ENCODE data around the gene MRPL28. TPM values are rescaled to one million over a fixed set of nuclear protein-coding genes. Genes with fewer than 3 reads are reported as not detected.

Gene MRPL28
- total RNA-seq, 1 experiment from 2014 or later, result 61.4 TPM

DNA sequence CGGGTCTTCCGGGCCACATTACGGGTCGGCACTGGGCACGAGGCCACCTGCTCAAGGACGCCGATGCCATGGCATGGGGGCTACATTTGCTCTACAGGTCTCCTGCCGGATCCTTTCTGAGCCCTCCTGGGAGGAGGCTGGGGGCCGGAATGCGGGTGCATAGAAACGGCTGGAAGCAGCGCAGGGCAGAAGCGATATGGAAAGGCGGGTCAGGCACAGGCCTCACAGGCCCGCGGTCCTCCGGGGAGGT, 46.2 kb downstream of the MRPL28 start (continued):
- TF ChIP-seq, protein P1, sequence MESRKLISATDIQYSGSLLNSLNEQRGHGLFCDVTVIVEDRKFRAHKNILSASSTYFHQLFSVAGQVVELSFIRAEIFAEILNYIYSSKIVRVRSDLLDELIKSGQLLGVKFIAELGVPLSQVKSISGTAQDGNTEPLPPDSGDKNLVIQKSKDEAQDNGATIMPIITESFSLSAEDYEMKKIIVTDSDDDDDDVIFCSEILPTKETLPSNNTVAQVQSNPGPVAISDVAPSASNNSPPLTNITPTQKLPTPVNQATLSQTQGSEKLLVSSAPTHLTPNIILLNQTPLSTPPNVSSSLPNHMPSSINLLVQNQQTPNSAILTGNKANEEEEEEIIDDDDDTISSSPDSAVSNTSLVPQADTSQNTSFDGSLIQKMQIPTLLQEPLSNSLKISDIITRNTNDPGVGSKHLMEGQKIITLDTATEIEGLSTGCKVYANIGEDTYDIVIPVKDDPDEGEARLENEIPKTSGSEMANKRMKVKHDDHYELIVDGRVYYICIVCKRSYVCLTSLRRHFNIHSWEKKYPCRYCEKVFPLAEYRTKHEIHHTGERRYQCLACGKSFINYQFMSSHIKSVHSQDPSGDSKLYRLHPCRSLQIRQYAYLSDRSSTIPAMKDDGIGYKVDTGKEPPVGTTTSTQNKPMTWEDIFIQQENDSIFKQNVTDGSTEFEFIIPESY (IDR thresholded peaks at IDR 0.05; ENCODE audit: extremely low read depth, insufficient replicate concordance, low read length), result no peak
- no peak for TF ChIP-seq CEBPB (IDR thresholded peaks at IDR 0.05; ENCODE audit: low read depth)
- TF ChIP-seq EZH2 (IDR thresholded peaks at IDR 0.05), result no peak
- TF ChIP-seq CBX3 (IDR thresholded peaks at IDR 0.05; ENCODE audit: low read depth), result no peak
- TF ChIP-seq, protein P2, sequence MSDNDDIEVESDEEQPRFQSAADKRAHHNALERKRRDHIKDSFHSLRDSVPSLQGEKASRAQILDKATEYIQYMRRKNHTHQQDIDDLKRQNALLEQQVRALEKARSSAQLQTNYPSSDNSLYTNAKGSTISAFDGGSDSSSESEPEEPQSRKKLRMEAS (IDR thresholded peaks at IDR 0.05), result no peak

DNA sequence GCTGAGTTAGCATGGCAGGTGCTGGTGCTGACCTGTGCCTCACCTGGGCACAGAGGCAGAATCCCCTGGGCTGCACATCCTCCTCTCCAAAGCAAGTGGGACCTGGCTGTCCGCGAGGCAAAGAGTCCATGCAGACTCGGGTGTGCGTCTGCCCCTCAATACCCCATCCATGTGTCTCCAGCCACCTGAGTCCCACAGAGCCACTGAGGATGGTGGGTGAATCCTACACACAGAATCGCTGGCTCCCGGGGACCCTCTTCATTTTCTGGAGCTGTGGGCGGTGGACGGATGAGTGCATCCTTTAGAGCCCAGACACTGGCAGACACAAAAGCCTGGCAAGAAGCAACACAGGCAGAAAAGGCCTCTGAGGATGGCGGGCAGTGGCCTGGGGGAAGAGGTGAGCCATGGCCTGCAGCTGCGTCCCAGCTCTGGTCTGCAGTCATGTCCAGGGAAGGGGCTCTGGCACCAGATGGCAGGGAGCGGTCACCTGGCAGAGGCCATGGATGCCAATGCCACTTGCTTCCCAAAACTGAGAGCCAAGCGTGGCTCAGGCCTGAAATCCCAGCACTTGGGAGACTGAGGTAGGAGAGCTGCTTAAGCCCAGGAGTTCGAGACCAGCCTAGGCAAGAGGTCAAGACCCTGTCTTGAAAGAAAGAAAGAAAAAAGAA, 47.7 kb downstream of the MRPL28 start:
- Histone ChIP-seq H3K36me3 (ENCODE audit: control insufficient read depth in 1 of 2, insufficient read depth in 2 of 2, low read length in 2 of 2) (no peaks in the 10 kb centered on the region), H2AFZ (ENCODE audit: low read depth, low read length, poor library complexity, severe bottlenecking) (no peak overlapping the region), H3K4me1 (ENCODE audit: control insufficient read depth in 1 of 2, insufficient read depth in 2 of 2, low read length in 2 of 2) (peaks cover 3 to 14% of the 10 kb centered on the region in 2 experiments), H3K4me3 (replicated peaks in 1 of 2; ENCODE audit: low read depth in 1 of 2, low read length in 2 of 2) (no peak overlapping the region), H4K20me1 (ENCODE audit: insufficient read depth) (no peaks in the 10 kb centered on the region), H3K9me2 (ENCODE audit: insufficient read depth) (no peaks in the 10 kb centered on the region), H3K9me3 (ENCODE audit: control insufficient read depth in 1 of 2, insufficient read depth in 1 of 2, low read depth in 1 of 2, low read length in 2 of 2) (no peaks in the 10 kb centered on the region), H3K27me3 (ENCODE audit: insufficient read depth, low read length) (no peaks in the 10 kb centered on the region), H3K79me2 (ENCODE audit: insufficient read depth, low read length) (peaks cover 41% of the 10 kb centered on the region), H3K4me2 (ENCODE audit: low read length) (no peak overlapping the region), H3K27ac (ENCODE audit: low read depth, low read length) (no peak overlapping the region), H3K9ac (ENCODE audit: low read length) (no peak overlapping the region)
- ChIA-PET CTCF (no interaction called here), RAD21 (ENCODE audit: low non-redundant PET in 1 of 2, low total read pairs in 2 of 2, uncharacterized antibody in 2 of 2, unreplicated experiment in 2 of 2) (no interaction called here), POLR2A (no interaction called here)
- no TSS peak for BruUV-seq (replicated peaks)
- intact Hi-C loops (cut with micrococcal nuclease), result no loop called here
- ATAC-seq (no peak), DNase-seq (ENCODE audit: low read depth, low spot score) (no peak)
- no peak for TF ChIP-seq SRF (IDR thresholded peaks at IDR 0.05; ENCODE audit: low read depth)
- no peak for TF ChIP-seq POLR2AphosphoS5 (IDR thresholded peaks at IDR 0.05; ENCODE audit: low read depth, low read length)
- TF ChIP-seq EZH2 (IDR thresholded peaks at IDR 0.05), result no peak
- TF ChIP-seq, protein P3, sequence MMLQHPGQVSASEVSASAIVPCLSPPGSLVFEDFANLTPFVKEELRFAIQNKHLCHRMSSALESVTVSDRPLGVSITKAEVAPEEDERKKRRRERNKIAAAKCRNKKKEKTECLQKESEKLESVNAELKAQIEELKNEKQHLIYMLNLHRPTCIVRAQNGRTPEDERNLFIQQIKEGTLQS (IDR thresholded peaks at IDR 0.05), result no peak
- no peak for TF ChIP-seq CEBPB (IDR thresholded peaks at IDR 0.05; ENCODE audit: low read depth)
- TF ChIP-seq CBX3 (IDR thresholded peaks at IDR 0.05; ENCODE audit: low read depth), result no peak
- TF ChIP-seq SIN3A (IDR thresholded peaks at IDR 0.05; ENCODE audit: low read depth), result no peak
- no peak for TF ChIP-seq ZNF274 (IDR thresholded peaks at IDR 0.05; ENCODE audit: low read depth, low read length)
- TF ChIP-seq, protein P1 (IDR thresholded peaks at IDR 0.05; ENCODE audit: extremely low read depth, insufficient replicate concordance, low read length), result no peak
- no peak for TF ChIP-seq YY1 (IDR thresholded peaks at IDR 0.05; ENCODE audit: extremely low read depth, insufficient replicate concordance, low read depth, low read length)
- TF ChIP-seq EGR1 (IDR thresholded peaks at IDR 0.05; ENCODE audit: low read depth), result no peak
- no peak for TF ChIP-seq SP1 (IDR thresholded peaks at IDR 0.05; ENCODE audit: low read depth)
- TF ChIP-seq JUND (IDR thresholded peaks at IDR 0.05), result no peak
- no peak for TF ChIP-seq RAD21 (IDR thresholded peaks at IDR 0.05; ENCODE audit: low read depth)
- TF ChIP-seq ELF1 (IDR thresholded peaks at IDR 0.05; ENCODE audit: borderline replicate concordance, low read depth), result no peak

Data from HCT116 (cell line).